CMK (cell line): ENCODE measurements around the gene FBXO24.

ENCODE experiments used
- DNase-seq: peaks from one replicate; pipeline ENCODE4 v3.0.0-alpha.2; 2010; ENCODE audit warnings: low read depth

The FBXO24 gene

GRCh38 chr7:100621554-100621953 is 35.4 kb downstream of the FBXO24 start:
- DNase-seq, result no peak

- no peak for DNase-seq
These were observed 38.1 kb downstream of the FBXO24 start for GRCh38 chr7:100623951-100624824.

- no peak for DNase-seq
These were observed 39.9 kb downstream of the FBXO24 start for GRCh38 chr7:100626055-100626454.

DNA sequence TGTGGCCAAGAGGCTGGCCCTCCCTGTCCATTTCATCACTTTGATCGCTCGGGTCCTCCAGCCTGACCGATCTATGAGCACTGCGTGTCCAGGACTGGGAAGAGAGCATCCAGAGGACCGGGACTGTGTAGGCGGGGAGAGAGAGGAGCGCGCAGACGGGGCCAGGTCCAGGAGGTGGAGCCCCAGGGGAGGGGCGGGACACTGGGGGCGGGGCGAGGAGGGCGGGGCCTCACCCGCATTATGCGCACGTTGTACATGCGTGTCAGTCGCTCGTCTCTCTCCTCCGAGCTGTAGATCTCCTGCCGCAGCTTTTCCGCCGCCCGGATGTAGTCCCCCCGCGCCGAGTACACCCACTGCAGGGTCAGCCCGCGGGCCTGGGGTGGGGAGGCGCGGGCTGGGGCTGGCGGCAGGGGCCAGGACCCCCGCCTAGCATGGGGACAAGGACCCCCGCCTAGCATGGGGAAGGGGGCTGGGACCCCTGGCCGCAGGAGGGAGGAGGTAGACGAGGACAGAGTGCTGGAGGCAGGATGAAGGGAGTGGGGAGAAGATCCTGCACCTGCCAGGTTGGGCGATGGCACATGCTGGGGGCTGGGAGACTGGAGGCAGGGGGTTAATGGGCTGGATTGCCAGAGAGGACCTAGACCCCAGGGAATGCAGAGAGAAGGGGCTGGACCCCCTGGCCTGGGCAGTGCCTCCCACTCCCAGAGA is 40.6 kb downstream of the FBXO24 start:
- DNase-seq, result peak; percentile 72

DNA sequence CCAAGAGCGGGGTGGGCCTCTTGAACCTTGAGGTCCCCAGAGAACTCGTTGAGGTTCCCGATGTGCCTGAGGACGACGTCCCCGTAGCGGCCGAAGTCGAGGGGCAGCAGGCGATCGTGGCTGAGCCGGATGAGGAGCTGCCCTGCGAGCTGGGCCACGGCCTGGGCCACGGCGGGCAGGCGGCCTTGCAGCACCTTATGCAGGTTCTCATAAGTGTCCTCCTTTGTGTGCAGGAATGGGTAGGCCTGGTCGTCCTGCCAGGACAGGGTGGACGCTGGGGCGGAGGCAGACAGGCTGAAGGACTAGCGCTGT is 41.1 kb downstream of the FBXO24 start:
- DNase-seq, result no peak

- no peak for DNase-seq
These were observed 43.1 kb downstream of the FBXO24 start for GRCh38 chr7:100629117-100629716.

- no peak for DNase-seq
These were observed 43.9 kb downstream of the FBXO24 start for GRCh38 chr7:100630066-100630465.

DNA sequence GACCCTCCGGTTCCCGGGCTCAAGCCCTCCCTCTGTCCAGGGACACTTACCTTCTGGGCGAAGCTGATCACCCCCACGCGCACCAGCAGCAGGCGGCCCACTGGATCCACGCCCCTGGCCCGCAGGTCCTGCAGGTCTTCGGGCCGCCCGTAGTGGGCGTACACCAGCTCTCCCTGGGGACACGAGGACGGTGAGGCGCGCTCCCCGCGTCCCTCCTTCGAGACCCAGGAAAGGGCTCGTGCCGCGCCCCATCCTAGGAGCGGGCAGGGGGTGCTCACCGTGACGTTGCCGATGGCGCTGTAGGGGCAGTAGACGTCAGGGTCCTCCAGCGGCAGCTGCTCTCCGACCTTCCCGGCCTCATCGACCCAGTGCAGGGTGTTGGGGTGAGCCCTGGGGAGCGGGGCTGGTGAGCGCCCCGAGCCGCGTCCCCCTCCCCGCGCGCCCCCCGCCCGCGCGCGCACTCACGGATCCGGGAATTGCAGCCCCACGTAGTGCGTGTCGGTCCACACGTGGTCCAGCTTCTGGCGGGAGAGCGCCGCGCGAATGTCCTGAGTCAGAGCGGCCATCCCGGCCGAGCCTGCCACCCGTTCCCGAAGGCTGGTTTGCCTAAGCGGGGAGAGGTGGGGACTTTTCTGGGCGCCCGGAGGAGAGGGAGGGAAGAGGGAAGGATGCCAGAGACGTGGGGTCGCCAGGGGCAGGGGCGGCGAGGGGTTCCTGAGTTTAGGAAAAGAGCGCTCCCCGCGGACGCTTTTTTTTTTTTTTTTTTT is 47.0 kb downstream of the FBXO24 start:
- DNase-seq, result no peak

DNA sequence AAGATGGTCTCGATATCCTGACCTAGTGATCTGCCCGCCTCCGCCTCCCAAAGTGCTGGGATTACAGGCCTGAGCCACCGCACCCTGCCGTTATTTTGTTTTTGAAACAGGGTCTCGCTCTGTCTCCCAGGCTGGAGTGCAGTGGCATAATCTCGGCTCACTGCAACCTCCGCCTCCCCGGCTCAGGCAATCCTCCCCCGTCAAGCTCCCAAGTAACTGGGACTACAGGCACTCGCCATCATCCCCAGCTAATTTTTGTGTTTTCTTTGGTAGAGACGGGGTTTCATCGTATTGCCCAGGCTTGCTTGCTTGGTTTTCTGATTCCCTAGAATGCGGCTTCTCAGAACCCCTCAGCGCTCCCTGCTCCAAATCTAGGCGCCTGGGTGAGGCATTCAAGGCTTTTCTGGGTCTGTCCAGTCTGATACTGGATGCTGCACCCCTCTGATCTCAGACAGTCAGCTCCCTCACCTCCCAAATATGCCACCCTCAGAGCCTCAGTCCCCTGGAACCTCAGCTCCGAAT is 53.9 kb downstream of the FBXO24 start:
- DNase-seq, result no peak

DNA sequence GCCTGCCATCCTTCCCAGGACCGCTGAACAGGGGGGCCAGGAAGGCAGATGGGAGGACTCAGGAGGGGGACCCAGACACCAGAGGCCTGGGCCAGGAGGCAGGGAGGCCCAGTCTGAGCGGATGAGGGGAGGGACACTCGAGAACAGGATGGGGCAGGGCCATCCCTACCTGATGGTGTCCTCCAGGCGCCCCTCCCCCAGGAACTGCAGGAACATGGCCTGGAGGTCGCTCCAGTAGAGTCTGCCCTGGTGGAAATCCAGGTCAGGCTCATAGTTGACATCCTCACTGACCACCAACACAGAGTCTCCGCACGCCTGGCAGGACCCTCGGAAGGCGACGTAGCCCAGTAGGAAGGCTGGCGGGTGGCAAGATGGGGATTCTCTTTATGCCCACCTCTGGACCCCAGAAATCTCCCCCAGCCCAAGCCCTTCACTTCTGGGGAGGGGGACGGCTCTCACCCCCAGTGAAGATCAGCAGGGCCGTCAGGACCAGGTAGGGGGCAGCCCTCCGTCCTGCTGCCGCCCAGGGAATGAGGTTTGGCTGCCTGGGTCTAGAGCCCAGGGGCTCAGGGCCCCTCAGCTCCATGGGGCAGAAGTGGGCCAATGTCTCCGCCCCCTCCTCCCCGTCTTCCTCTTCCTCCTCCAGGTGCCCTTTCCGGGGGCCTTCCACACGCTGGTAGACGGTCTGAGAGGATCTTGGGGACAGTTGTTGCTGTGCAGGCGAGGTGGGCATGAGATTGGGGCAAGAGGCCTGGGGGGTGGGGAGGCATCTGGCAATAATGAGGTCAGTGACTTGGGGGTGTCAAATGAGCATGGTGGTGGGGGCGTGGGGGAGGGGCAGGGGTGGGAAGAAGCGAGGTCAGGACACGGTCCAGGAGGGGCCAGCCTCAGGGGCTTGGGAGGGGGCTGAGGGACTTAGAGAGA is 54.7 kb downstream of the FBXO24 start:
- DNase-seq, result peak; percentile 88

- peak; percentile 95 for DNase-seq
These were observed 55.3 kb downstream of the FBXO24 start, which contains the start of gene TFR2 for GRCh38 chr7:100641463-100641859. Gene TFR2 (minus strand): TSS chr7:100641552. CDS start chr7:100641509, 43 bp downstream.

DNA sequence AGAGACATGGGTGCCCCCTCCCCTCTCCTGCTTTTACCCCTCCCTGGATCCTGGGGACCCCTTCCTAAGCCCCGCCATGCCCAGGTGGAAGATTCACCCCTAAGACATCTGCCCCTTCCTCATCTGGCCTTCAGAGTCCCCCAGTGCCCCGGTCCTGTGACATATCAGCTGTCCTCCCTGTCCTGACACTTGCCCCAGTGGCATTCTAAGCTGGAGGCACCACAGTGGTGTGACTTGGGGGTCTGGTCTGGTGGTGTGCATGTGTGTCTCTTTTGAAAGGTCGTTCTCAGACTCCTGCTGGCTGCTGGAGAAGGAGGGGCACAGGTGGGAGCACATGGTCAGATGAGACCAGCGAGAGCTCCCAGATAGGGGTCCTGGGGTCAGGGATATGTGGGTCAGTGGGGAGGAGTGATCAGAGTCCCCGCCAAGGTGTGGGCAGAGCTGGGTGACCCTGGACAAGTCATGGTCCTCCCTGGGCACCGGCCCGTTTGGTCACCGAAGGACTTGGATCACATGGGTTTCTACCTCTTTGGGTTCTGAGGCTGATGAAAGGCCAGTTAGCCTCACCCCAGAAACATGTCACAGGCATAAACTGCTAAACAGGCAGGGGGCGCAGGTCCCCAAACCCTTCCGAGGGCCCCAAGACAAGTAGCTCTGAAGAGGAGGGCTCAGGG is 55.9 kb downstream of the FBXO24 start:
- DNase-seq, result no peak

DNA sequence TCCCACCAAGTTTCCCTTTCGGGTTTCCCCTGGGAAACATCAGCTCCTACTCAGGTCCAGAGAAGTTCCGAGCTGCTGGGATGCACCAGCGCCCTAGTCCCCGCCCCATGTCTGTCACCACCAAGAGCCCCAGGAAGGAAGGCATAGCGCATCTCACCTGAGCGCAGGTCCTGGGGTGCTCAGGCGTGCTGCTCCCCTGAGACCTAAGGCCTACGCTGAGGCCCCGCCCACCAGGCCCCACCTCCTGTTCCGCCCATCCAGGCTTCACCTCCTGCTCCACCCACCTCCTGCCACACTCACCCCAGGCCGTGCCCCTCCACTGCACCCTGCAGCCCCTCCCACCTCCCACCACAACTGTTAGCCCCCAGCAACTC is 56.4 kb downstream of the FBXO24 start:
- peak; percentile 88 for DNase-seq

- DNase-seq, result no peak
These were observed 63.9 kb downstream of the FBXO24 start for GRCh38 chr7:100649826-100650565.
